GM21367 (cell line): ENCODE data around the gene PCLAF.
A peak's percentile ranks its signal among the peaks of the same experiment; 100 is the strongest.
"Not testable (repeated sequence)": the region's sequence is repeated elsewhere in the genome, so short reads cannot be mapped to it uniquely, and the experiment has no call there.

ENCODE experiments used
- ATAC-seq: cut with Tn5 transposase; IDR thresholded peaks from one replicate; pipeline ENCODE4 v1.9.1; 2021; ENCODE audit not compliant: unreplicated experiment

PCLAF gene

GRCh38 chr15:64369078-64369607 is 12.1 kb downstream of the PCLAF start:
- ATAC-seq: no peak

GRCh38 chr15:64361259-64361658 is 20.0 kb downstream of the PCLAF start:
- ATAC-seq: no peak

- no peak for ATAC-seq
Measured at GRCh38 chr15:64356710-64357040, 24.6 kb downstream of the PCLAF start.

- peak; percentile 81 for ATAC-seq
Measured at GRCh38 chr15:64355944-64356709, 25.1 kb downstream of the PCLAF start, which contains the start of gene CSNK1G1. Gene CSNK1G1, minus strand, starts transcription at chr15:64356173. Its CDS starts 55,674 bp downstream, at chr15:64300499.

GRCh38 chr15:64355348-64355943 is 25.8 kb downstream of the PCLAF start:
- peak; percentile 7 for ATAC-seq

GRCh38 chr15:64354688-64355344 is 26.4 kb downstream of the PCLAF start:
- ATAC-seq: no peak

- ATAC-seq: no peak
Measured at GRCh38 chr15:64351265-64351664, 30.0 kb downstream of the PCLAF start.

- ATAC-seq: no peak
Measured at GRCh38 chr15:64349375-64349774, 31.9 kb downstream of the PCLAF start.

GRCh38 chr15:64348455-64348854 is 32.8 kb downstream of the PCLAF start:
- no peak for ATAC-seq

GRCh38 chr15:64346242-64346641 is 35.0 kb downstream of the PCLAF start:
- ATAC-seq: not testable (repeated sequence)

- ATAC-seq: no peak
Measured at GRCh38 chr15:64344651-64345294, 36.5 kb downstream of the PCLAF start.

GRCh38 chr15:64343841-64344240 is 37.4 kb downstream of the PCLAF start:
- no peak for ATAC-seq

- ATAC-seq: no peak
Measured at GRCh38 chr15:64343222-64343621, 38.0 kb downstream of the PCLAF start.

- ATAC-seq: no peak
Measured at GRCh38 chr15:64341961-64342360, 39.3 kb downstream of the PCLAF start.

- ATAC-seq: no peak
Measured at GRCh38 chr15:64340355-64340754, 40.9 kb downstream of the PCLAF start.

- no peak for ATAC-seq
Measured at GRCh38 chr15:64337761-64338160, 43.5 kb downstream of the PCLAF start.

GRCh38 chr15:64333986-64334929 is 47.0 kb downstream of the PCLAF start:
- no peak for ATAC-seq

- no peak for ATAC-seq
Measured at GRCh38 chr15:64333516-64333915, 47.7 kb downstream of the PCLAF start.

GRCh38 chr15:64331668-64332067 is 49.6 kb downstream of the PCLAF start:
- not testable (repeated sequence) for ATAC-seq

GRCh38 chr15:64326975-64327374 is 54.3 kb downstream of the PCLAF start:
- not testable (repeated sequence) for ATAC-seq
